ENCODE data around the gene NRIP1. TPM values are rescaled to one million over a fixed set of nuclear protein-coding genes. Genes with fewer than 3 reads are reported as not detected.
A peak's percentile ranks its signal among the peaks of the same experiment; 100 is the strongest.

NRIP1 gene
- total RNA-seq, 1 donor from 2014 or later = 58.5 TPM

DNA sequence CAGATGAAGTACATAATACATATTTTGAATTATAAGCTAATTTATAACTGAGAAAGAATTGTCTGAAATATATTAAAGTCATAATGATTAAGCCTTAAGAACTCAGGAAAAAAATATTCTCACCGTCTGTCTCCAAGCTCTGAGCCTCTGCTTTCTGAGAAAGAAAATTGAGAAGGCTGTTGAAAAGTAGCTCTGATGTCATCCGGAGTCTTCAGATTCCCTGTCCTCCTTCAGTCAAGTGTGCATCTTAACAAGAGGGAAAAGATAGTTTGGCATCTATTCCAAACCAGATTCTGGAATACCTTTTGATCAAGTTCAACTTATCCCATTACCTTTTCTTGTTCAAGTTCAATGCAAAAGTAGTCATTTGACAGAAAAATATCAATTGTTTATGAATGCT, 50.6 kb downstream of the NRIP1 start:
- Histone ChIP-seq H3K9me3 (ENCODE audit: control insufficient read depth in 3 of 3, low read length in 3 of 3) (no peaks in the 10 kb centered on the region), H3K27ac (ENCODE audit: low read depth, low read length) (no peak overlapping the region), H3K27me3 (ENCODE audit: control insufficient read depth in 3 of 3, insufficient read depth in 3 of 3, low read length in 3 of 3) (no peaks in the 10 kb centered on the region), H3K4me1 (ENCODE audit: control insufficient read depth in 3 of 3, insufficient read depth in 3 of 3, low read length in 3 of 3) (peaks cover 0 to 6% (median 0%) of the 10 kb centered on the region in 3 donors), H3K36me3 (ENCODE audit: control insufficient read depth in 3 of 3, insufficient read depth in 3 of 3, low read length in 3 of 3) (no peaks in the 10 kb centered on the region), H3K4me3 (ENCODE audit: low read length in 3 of 3) (no peak overlapping the region), H3K9ac (ENCODE audit: low read depth in 1 of 3, low read length in 3 of 3) (no peak overlapping the region)

DNA sequence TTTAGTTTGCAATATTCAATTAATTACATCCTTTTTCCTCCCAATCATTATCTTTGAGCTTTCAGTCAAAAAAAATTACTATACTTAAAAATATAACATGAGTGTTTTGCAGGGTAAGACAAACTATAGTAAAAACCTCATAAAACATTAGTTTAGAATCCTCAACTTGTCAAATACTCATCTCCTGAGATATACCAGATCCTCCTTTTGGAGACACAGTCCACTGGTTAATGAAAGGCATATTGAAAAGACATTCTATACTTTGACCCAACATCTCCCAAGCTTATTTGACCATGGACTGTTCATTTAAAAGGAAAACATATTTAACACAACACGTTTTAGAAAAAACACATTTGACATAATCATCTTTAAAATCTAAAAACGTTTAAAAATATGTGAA, 52.8 kb downstream of the NRIP1 start:
- Histone ChIP-seq H3K4me1 (ENCODE audit: control insufficient read depth in 3 of 3, insufficient read depth in 3 of 3, low read length in 3 of 3) (peaks cover 2 to 8% (median 7%) of the 10 kb centered on the region in 3 donors), H3K4me3 (ENCODE audit: low read length in 3 of 3) (no peak overlapping the region), H3K27ac (ENCODE audit: low read depth, low read length) (no peak overlapping the region), H3K27me3 (ENCODE audit: control insufficient read depth in 3 of 3, insufficient read depth in 3 of 3, low read length in 3 of 3) (no peaks in the 10 kb centered on the region), H3K9ac (ENCODE audit: low read depth in 1 of 3, low read length in 3 of 3) (no peak overlapping the region), H3K9me3 (ENCODE audit: control insufficient read depth in 3 of 3, low read length in 3 of 3) (no peaks in the 10 kb centered on the region), H3K36me3 (ENCODE audit: control insufficient read depth in 3 of 3, insufficient read depth in 3 of 3, low read length in 3 of 3) (no peaks in the 10 kb centered on the region)

DNA sequence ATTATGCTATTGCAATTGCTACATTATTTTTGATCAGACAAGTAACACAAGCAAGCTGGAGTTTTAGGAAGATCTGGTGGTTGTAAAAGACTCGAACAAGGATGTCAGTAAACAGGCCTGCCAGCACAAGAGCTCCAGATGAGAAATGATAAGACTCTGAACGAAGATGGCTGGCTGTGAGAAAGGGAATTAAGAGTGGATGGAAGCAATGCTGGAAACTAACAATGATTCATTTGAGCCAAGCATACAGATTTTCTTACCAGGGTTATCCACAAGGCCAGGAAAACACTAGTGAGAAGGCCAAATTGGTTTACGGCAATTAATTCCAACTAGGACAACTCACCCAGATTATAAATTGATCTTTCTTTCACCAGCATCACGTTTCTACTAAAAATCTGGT, 54.2 kb downstream of the NRIP1 start:
- no peaks in the 10 kb centered on the region for H3K27me3 ChIP-seq (ENCODE audit: control insufficient read depth in 3 of 3, insufficient read depth in 3 of 3, low read length in 3 of 3)

DNA sequence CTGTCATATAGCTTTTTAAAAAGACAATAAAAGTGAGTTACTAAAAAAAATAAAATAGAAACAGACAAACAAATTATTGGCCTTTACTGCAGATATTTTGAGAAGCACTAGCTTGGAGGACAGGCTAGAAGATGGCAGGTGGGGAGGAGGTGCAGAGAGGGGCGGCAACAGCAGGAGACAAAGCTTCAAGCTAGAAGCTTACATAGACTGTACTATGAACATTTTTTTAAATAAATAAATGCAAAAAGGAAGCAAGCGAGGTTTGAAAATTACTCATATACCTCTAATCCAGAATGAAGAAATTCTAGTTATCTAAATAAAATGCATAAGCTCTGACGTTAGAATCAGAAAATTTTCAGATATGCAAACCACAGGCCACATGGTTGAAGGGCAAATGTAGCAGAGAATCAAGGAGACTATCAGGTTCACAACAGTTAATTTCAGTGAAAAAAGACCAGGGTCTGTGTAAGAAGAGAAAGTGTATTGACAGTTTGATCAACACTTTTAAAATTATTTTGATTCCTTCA, 54.9 kb downstream of the NRIP1 start:
- H3K36me3 ChIP-seq (ENCODE audit: control insufficient read depth in 3 of 3, insufficient read depth in 3 of 3, low read length in 3 of 3) = no peaks in the 10 kb centered on the region
- H3K9ac ChIP-seq (ENCODE audit: low read depth in 1 of 3, low read length in 3 of 3) = no peak overlapping the region
- H3K4me3 ChIP-seq (ENCODE audit: low read length in 3 of 3) = no peak overlapping the region
- H3K9me3 ChIP-seq (ENCODE audit: control insufficient read depth in 3 of 3, low read length in 3 of 3) = no peaks in the 10 kb centered on the region
- no peak overlapping the region for H3K27ac ChIP-seq (ENCODE audit: low read depth, low read length)
- peaks cover 17 to 21% (median 17%) of the 10 kb centered on the region in 3 donors for H3K4me1 ChIP-seq (ENCODE audit: control insufficient read depth in 3 of 3, insufficient read depth in 3 of 3, low read length in 3 of 3)
- H3K27me3 ChIP-seq (ENCODE audit: control insufficient read depth in 3 of 3, insufficient read depth in 3 of 3, low read length in 3 of 3) = no peaks in the 10 kb centered on the region

More for the DNA sequence above, 54.2 kb downstream of the NRIP1 start:
- H3K4me3 ChIP-seq (ENCODE audit: low read length in 3 of 3) = no peak overlapping the region
- no peak overlapping the region for H3K27ac ChIP-seq (ENCODE audit: low read depth, low read length)
- H3K36me3 ChIP-seq (ENCODE audit: control insufficient read depth in 3 of 3, insufficient read depth in 3 of 3, low read length in 3 of 3) = no peaks in the 10 kb centered on the region
- H3K4me1 ChIP-seq (ENCODE audit: control insufficient read depth in 3 of 3, insufficient read depth in 3 of 3, low read length in 3 of 3) = peaks cover 12 to 14% (median 12%) of the 10 kb centered on the region in 3 donors
- no peak overlapping the region for H3K9ac ChIP-seq (ENCODE audit: low read depth in 1 of 3, low read length in 3 of 3)
- no peaks in the 10 kb centered on the region for H3K9me3 ChIP-seq (ENCODE audit: control insufficient read depth in 3 of 3, low read length in 3 of 3)

DNA sequence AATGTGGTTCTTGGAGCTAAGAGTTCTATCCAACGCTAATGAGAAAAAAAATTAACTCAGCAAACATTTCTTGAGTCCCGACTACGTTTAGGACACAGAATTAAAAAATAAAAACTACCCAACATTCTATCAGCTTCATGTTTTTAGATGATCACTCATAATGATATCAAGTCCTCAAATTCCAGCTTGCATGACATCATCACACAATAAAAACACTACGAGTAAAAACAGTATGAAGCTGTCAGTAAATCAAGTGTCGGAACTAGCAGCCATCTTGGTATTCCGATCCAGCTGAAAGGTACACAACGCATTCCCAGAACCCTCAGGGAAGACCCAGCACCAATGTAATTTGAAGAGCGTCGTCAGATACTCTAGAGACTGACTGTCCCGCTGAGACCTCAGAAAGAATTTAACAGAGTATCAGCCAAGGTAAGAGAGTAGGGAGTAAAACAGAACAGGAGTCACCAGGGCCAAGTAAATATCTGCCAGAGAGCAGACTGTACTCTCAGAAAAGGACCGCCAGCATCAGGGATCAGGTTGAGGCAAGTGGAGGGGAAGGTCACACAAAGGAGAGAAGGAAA, 57.0 kb downstream of the NRIP1 start:
- H3K27ac ChIP-seq (ENCODE audit: low read depth, low read length) = peak overlapping the region; percentile 64

DNA sequence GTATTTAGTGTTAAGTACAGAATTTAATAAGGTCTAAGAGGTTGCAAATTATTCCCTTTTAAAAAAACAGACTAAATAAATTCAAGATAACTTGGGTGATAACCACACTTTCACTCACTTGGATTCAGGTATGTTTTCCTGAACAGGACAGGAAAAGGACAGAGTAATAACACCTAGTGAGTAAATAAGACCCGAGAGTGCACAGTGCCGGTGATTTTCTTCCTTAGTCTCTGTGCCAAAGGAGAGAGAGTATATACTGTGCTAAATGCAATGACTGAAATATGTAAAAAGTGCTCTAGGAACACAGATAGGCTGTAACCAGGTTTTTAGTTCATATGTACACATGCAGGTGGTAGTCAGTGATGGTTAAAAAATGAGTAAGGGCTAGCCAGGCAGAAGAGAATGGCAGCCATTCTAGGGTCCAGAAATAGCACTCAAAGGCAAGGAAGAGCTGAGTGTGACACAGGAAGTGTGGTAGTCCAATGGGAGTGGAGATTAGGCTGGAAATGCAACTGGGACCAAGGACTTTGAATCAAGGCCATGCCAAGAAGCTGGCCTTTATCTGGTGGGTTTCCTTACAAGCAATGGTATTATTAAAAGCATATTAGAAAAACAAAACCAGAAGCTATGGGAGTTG, 58.1 kb downstream of the NRIP1 start:
- Histone ChIP-seq H3K4me3 (ENCODE audit: low read length in 3 of 3) (peak overlapping the region in 1 of 3 donors; percentile 4), H3K9ac (ENCODE audit: low read depth in 1 of 3, low read length in 3 of 3) (no peak overlapping the region), H3K27ac (ENCODE audit: low read depth, low read length) (peak overlapping the region; percentile 64), H3K36me3 (ENCODE audit: control insufficient read depth in 3 of 3, insufficient read depth in 3 of 3, low read length in 3 of 3) (no peaks in the 10 kb centered on the region), H3K4me1 (ENCODE audit: control insufficient read depth in 3 of 3, insufficient read depth in 3 of 3, low read length in 3 of 3) (peaks cover 17 to 28% (median 26%) of the 10 kb centered on the region in 3 donors), H3K9me3 (ENCODE audit: control insufficient read depth in 3 of 3, low read length in 3 of 3) (no peaks in the 10 kb centered on the region), H3K27me3 (ENCODE audit: control insufficient read depth in 3 of 3, insufficient read depth in 3 of 3, low read length in 3 of 3) (no peaks in the 10 kb centered on the region)

More for the DNA sequence above, 57.0 kb downstream of the NRIP1 start:
- H3K4me3 ChIP-seq (ENCODE audit: low read length in 3 of 3) = peak overlapping the region in 2 of 3 donors; percentile 2 to 13
- H3K27me3 ChIP-seq (ENCODE audit: control insufficient read depth in 3 of 3, insufficient read depth in 3 of 3, low read length in 3 of 3) = no peaks in the 10 kb centered on the region
- H3K9ac ChIP-seq (ENCODE audit: low read depth in 1 of 3, low read length in 3 of 3) = no peak overlapping the region
- H3K9me3 ChIP-seq (ENCODE audit: control insufficient read depth in 3 of 3, low read length in 3 of 3) = no peaks in the 10 kb centered on the region
- peaks cover 17 to 22% (median 20%) of the 10 kb centered on the region in 3 donors for H3K4me1 ChIP-seq (ENCODE audit: control insufficient read depth in 3 of 3, insufficient read depth in 3 of 3, low read length in 3 of 3)
- H3K36me3 ChIP-seq (ENCODE audit: control insufficient read depth in 3 of 3, insufficient read depth in 3 of 3, low read length in 3 of 3) = no peaks in the 10 kb centered on the region

DNA sequence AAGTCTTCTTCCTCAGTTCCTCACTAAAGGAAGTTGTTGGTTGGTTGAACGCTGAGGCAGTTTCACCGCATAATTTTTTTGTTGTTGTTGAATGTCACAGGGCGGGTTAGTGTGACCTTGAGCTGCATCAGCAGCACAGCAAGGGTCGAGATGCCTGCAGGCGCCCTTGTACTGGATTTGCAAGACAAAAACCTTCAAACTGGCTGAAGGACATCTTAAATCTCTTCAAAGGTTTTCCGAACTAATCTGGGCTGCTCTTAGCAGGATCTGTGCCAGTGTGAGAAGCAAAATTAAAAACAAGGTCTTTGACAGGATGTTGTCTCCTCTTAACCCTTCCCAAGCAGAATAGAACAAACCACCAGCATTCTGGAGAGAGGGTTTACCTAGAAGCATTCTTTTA, 59.4 kb downstream of the NRIP1 start:
- H3K9ac ChIP-seq (ENCODE audit: low read depth in 1 of 3, low read length in 3 of 3) = no peak overlapping the region
- no peak overlapping the region for H3K4me3 ChIP-seq (ENCODE audit: low read length in 3 of 3)

DNA sequence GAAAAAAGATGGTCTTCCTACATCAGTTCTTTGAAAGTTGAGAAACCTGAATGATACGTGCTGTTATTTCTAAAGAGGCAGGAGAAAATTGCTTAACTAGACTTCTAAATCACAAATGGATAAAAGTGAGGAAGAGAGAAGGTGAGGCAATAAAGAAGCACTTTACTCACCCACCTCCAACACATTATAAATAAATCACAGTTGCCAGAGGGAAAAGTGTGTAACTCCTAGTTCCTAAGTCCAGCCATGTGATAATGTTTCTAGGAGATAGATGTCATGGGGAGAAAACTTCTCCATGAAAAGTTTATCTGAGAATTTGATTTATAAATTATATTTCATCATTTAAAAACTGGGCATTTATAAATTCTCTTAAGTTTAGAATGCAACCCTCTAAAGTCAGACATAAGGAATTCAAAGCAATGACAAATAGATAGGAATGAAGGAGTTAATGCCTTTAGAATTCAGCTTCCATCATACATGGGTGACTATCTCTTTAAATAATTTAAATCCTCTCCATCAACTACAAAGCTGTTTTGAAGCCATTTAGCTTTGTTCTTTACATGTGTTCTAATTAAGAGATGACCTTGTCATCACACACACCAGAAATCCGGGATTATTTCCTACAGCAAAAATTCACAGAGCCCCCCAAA, 60.0 kb downstream of the NRIP1 start:
- H3K4me1 ChIP-seq (ENCODE audit: control insufficient read depth in 3 of 3, insufficient read depth in 3 of 3, low read length in 3 of 3) = peaks cover 17 to 32% (median 28%) of the 10 kb centered on the region in 3 donors
- H3K27me3 ChIP-seq (ENCODE audit: control insufficient read depth in 3 of 3, insufficient read depth in 3 of 3, low read length in 3 of 3) = no peaks in the 10 kb centered on the region
- no peak overlapping the region for H3K27ac ChIP-seq (ENCODE audit: low read depth, low read length)
- H3K4me3 ChIP-seq (ENCODE audit: low read length in 3 of 3) = no peak overlapping the region
- no peaks in the 10 kb centered on the region for H3K36me3 ChIP-seq (ENCODE audit: control insufficient read depth in 3 of 3, insufficient read depth in 3 of 3, low read length in 3 of 3)
- H3K9me3 ChIP-seq (ENCODE audit: control insufficient read depth in 3 of 3, low read length in 3 of 3) = no peaks in the 10 kb centered on the region
- H3K9ac ChIP-seq (ENCODE audit: low read depth in 1 of 3, low read length in 3 of 3) = no peak overlapping the region

More for the DNA sequence above, 59.4 kb downstream of the NRIP1 start:
- Histone ChIP-seq H3K4me1 (ENCODE audit: control insufficient read depth in 3 of 3, insufficient read depth in 3 of 3, low read length in 3 of 3) (peaks cover 17 to 32% (median 28%) of the 10 kb centered on the region in 3 donors), H3K9me3 (ENCODE audit: control insufficient read depth in 3 of 3, low read length in 3 of 3) (no peaks in the 10 kb centered on the region), H3K27me3 (ENCODE audit: control insufficient read depth in 3 of 3, insufficient read depth in 3 of 3, low read length in 3 of 3) (no peaks in the 10 kb centered on the region), H3K36me3 (ENCODE audit: control insufficient read depth in 3 of 3, insufficient read depth in 3 of 3, low read length in 3 of 3) (no peaks in the 10 kb centered on the region), H3K27ac (ENCODE audit: low read depth, low read length) (no peak overlapping the region)

DNA sequence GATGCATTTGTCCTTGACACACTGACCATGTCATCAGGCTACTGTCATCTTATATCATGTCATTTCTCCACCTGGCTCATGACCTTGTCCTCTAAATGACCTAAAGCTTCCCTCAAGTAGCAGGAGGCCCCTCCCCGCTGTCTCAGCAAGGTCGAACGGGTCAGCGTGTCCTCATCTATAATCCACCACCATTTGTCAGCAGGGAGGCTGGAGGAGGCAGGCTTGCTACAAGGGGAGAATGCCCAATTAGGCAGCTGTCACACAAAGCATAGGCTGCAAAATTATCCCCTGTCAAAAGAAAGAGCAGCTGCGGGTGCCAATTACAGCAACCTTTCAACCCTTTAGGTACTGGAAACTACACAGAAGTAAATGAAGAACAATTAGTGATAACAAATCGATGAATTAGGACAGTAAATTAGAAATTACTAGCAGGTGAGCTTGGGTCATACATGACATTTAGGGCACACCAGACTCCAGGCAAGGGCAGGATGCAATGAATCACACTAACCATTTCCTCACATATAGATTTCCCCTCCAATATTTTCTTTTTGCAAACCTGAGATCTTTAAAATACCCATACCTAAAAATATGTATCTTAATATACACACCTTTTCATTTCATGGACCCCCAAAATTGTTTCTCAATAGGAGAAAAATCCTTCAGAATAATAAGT, 61.2 kb downstream of the NRIP1 start:
- no peaks in the 10 kb centered on the region for H3K9me3 ChIP-seq (ENCODE audit: control insufficient read depth in 3 of 3, low read length in 3 of 3)
- no peak overlapping the region for H3K4me3 ChIP-seq (ENCODE audit: low read length in 3 of 3)
- no peak overlapping the region for H3K27ac ChIP-seq (ENCODE audit: low read depth, low read length)
- no peaks in the 10 kb centered on the region for H3K27me3 ChIP-seq (ENCODE audit: control insufficient read depth in 3 of 3, insufficient read depth in 3 of 3, low read length in 3 of 3)
- H3K9ac ChIP-seq (ENCODE audit: low read depth in 1 of 3, low read length in 3 of 3) = no peak overlapping the region
- H3K4me1 ChIP-seq (ENCODE audit: control insufficient read depth in 3 of 3, insufficient read depth in 3 of 3, low read length in 3 of 3) = peaks cover 16 to 32% (median 28%) of the 10 kb centered on the region in 3 donors
- H3K36me3 ChIP-seq (ENCODE audit: control insufficient read depth in 3 of 3, insufficient read depth in 3 of 3, low read length in 3 of 3) = no peaks in the 10 kb centered on the region
